GM21515 (cell line): Measurements from ENCODE around the gene ZMYM2.
"Not testable (repeated sequence)": the region's sequence is repeated elsewhere in the genome, so short reads cannot be mapped to it uniquely, and the experiment has no call there.

Experiments
- ATAC-seq: cut with Tn5 transposase; IDR thresholded peaks from one replicate; pipeline ENCODE4 v1.9.1; 2021; ENCODE audit not compliant: unreplicated experiment

Gene ZMYM2

DNA sequence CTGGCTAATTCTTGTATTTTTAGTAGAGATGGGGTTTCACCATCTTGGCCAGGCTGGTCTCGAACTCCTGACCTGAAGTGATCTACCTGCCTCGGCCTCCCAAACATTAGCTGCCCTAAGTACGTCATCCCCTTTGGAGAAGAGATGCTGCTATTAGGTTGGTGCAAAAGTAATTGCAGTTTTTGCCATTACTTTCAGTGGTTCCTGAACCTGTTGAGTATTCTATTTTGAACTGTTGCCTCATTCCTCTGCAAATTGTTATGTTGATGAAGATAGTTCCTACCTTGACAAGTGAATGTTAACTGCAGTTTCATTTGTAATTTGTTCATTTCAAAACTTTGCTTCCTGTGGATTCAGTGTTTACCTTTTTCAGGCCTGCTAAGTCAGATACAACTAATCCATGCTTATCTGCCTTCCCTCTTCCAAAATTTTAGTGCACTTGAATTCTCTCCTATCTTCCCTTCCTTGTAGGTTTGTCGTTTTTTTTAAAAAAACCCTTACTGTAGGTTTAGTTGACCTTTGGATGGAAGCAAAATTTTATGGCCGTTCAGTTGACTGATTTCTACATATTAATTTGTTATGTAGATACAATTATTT is 24.0 kb downstream of the ZMYM2 start:
- ATAC-seq = no peak

DNA sequence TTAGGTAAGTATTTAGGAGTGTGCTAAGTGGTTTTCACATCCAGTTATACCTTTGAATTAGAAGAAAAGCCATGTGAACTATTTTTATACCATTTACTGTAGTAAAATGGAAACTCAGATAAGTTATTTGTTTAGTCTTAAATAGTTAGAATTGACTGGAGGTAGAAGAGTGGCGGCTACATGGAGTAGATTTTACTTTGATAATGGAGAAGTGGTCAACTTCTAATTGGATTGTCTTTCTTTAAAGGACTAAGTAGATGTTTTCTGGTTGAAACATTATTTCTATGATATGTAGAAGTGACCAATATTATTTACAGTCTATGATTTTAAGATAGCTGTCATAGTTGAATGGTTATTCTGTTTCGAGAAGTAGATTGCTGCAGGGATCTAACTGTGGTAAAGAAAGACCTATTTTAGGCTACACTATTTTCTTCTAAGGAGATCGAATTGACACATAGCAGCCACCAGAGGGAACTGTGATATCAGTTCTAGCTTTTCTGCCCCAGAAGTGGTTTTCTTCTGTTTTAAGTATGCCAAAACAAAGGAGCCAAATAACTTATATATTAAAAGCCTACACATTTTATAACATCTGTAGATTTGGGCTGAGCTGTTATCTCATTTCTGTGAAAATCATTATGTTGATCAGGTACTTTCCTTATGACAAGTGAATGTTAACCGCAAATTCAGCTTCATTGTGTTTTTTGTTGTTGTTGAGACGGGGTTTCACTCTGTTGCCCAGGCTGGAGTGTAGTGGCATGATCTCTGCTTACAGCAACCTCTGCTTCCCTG is 26.1 kb downstream of the ZMYM2 start:
- peak; percentile 86 for ATAC-seq

DNA sequence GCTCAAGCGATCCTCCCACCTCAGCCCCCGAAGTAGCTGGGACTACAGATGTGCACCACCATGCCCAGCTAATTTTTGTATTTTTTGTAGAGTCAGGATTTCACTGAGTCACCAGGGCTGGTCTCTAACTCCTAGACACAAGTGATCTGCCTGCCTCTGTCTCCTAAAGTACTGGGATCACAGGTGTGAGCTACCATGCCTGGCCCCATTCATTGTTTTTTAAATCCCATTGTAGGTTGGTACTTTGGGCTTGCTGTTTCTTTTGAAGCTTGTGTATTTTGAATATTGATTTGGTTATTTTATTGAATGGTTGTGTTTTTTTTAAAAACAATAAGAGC is 26.7 kb downstream of the ZMYM2 start:
- ATAC-seq = no peak

DNA sequence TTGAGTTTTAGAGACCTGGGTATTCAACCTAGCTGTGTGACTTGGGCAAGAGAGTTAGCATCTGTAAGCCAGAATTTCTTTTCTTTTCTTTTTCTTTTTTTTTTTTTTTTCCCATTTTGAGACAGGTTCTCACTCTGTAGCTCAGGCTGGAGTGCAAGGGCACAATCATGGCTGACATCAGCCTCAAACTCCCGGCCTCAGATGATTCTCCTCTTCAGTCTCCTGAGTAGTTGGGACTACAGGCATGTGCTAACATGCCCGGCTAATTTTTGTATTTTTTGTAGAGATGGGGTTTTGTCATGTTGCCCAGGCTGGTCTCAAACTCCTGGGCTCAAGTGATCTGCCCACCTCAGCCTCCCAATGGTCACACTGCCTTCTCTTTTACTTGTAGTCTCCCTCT is 33.0 kb downstream of the ZMYM2 start:
- no peak for ATAC-seq

DNA sequence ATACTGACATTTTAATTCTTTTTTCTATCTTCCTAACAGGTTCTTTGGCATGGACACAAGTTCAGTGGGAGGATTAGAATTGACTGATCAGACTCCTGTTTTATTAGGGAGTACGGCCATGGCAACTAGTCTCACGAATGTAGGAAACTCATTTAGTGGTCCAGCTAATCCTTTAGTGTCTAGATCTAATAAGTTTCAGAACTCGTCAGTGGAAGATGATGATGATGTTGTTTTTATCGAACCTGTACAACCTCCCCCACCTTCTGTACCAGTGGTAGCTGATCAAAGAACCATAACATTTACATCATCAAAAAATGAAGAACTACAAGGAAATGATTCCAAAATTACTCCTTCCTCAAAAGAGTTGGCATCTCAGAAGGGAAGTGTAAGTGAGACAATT is 34.5 kb downstream of the ZMYM2 start:
- no peak for ATAC-seq

DNA sequence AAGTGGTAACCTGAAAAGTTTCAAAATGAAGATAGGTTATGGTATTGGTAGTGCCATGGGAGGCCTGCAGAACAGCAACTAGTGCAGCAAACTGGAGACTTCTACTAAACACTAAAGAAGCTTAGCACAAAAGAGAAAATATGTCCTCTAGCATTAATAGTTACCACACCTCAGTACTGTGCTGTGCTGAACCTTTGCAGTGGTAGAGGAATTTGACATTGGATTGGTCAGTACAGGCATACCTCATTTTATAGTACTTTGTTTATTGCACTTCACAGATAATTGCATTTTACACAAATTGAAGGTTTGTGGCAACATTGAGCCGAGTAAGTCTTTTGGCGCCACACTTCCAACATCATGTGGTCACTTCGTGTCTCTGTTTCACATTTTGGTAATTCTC is 40.4 kb downstream of the ZMYM2 start:
- no peak for ATAC-seq

DNA sequence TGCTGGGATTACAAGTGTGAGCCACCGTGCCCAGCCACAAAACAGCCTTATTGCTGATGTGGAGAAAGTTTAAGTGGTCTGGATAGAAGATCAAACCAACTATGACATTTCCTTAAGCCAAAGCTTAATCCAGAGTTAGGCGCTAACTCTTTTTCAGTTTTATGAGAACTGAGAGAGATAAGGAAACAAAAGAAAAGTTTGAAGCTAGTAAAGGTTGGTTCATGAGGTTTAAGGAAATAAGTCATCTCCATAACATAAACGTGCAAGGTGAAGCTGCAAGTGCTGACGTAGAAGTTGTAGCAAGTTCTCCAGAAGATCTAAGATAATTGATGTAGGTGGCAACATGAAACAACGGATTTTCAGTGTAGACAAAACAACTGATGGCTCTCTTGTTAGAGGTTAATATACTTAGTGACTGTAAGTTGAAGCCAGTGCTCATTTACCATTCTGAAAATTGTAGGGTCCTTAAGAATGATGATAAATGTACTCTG is 41.6 kb downstream of the ZMYM2 start:
- no peak for ATAC-seq

DNA sequence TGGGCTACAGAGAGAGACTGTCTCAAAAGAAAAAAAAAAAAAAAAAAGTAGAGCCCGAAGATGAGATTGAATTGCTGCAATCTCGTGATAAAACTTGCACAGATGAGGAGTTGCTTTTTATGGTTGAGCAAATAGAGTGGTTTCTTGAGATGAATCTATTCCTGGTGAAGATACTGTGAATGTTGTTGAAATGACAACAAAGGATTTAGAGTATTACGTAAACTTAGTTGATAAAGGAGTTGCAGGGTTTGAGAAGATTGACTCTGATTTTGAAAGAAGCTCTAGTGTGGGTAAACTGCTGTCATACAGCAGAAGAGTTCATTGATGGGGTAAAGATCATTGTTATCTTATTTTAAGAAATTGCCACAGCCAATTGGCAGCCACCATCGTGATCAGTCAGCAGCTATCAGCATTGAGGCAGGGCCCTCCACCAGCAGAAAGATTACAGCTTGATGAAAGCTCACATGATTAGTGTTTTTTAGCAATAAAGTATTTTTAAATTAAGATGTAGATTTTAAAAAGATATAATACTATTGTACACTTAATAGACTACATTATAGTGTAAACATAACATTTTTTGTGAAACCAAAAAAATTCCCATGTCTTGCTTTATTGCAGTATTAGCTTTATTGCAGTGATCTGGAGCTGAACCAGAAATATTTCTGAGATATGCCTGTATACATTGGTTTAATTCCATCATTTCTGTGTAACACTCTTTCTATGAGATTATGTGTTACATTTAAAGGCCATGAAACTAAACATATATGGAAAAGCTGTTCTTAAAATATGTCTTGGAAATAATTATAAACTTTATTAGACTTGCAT is 43.1 kb downstream of the ZMYM2 start:
- no peak for ATAC-seq

DNA sequence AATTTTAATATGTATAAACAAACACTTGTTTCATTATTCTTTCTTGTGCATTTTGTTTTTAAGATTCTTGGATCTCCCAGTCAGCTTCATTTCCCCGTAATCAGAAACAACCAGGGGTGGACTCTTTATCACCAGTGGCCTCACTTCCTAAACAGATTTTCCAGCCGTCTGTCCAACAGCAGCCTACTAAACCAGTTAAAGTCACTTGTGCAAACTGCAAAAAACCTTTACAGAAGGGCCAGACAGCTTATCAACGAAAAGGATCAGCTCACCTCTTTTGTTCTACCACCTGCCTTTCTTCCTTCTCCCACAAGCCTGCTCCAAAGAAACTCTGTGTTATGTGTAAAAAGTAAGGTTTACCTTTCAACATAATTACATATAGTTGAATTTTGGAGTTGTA is 44.3 kb downstream of the ZMYM2 start:
- no peak for ATAC-seq

DNA sequence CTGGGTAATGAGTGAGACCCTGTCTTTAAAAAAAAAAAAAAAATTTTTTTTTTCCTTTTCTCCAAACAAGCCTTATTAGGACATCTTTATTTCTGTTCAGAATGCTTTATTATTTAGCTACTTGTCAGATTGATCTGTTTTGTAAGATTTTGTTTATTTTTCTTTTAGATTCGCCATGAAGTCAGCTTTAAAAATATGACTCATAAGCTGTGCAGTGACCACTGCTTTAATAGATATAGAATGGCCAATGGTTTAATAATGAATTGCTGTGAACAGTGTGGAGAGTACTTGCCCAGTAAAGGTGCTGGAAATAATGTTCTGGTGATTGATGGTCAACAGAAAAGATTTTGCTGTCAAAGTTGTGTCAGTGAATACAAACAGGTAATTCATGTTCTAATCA is 47.7 kb downstream of the ZMYM2 start:
- no peak for ATAC-seq

DNA sequence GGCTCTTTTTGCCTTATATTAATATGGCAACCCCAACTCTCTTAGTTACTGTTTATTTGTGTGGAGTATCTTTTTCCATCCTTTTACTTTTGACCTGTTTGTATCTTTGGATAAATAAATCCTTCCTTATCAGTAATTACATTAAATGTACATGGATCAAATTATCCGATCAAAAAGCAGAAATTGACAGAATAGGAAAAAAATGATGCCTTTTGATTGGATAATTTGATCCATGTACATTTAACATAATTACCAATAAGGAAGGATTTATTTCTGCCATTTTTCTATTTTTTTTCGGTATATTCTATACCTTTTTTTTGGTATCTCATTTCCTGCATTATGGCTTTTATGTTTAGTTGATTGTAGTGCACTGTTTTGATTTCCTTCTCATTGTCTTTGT is 57.2 kb downstream of the ZMYM2 start:
- no peak for ATAC-seq

DNA sequence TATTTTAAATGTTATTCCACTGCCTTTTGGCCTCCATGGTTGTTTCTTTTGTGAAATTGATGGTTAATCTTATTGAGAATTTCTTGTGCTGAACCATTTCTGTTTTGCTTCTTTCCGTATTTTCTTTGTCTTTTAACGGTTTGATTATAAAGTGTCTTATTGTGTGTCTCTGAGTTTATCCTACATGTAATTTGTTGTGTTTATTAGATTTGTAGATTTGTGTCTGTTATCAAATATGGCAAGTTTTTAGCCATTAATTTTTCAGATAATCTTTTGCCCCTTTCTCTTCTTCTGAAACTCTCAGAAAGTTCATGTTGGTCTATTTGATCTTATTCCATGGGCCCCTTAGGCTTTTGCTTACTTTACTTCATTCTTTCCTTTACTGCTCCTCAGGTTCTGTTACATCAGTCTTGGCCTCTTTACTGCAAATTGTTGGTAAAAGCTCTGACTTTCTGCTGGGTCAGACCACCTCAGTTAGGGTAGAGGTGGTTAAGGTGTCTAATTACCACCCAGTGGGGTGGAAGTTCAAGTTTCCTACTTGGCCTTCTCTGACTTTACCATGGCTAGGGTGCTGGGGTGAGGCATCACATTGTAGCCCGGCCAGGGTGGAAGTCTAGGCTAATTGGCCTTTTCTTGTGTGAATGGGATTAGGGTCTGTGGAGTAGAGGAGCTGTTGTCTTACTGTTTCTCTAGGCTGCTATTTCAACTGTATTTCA is 58.3 kb downstream of the ZMYM2 start:
- no peak for ATAC-seq

DNA sequence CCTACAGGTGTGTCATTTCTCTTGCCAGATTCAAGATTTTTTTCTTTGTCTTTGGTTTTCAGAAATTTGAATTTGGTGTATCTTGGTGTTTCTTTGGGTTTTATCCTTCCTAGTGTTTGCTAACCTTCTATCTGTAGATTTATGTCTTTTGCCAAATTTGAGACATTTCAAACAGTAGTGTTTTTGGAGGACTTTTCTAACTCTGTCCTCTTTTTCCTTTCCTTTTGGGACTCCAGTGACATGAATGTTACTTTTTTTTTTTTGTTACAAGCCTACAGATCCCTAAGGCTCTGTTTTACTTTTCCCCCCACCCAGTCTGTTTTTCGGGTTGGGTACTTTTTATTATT is 58.8 kb downstream of the ZMYM2 start:
- no peak for ATAC-seq

DNA sequence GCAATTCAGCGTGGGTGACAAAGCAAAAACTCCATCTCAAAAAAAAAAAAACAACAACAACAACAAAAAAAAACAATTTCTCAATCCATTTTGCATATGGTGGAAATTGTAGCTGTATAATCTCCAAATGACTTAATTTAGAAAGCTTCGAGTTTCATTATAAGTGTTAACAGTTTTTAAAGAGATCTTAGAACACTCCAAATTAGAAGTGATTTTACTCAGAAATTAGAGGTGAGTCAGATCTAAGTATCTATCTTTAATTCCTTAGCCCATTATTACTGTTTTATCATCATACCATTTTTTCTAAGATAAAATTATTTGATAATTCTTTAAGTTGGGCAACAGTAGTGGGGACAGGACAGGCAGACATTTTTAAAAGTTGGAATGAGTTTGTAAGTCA is 60.5 kb downstream of the ZMYM2 start:
- no peak for ATAC-seq

DNA sequence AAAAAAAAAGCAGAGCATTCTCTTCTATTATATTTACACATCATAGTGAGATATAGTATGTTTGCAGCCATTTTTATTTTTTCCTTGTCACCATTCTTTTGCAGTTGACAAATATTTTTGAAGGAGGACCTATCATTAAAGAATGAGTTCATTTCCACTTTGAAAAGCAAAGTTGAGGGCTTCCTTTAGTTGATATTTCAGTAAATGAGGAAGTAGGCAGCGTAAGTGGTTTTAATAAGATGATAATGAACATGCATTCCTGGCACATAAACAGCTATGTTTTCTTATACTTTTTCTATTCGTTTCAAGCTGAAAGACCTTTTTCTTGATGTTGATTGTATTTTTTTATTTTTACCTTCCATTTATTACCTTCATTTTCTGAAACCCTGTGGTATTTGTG is 66.2 kb downstream of the ZMYM2 start:
- no peak for ATAC-seq

DNA sequence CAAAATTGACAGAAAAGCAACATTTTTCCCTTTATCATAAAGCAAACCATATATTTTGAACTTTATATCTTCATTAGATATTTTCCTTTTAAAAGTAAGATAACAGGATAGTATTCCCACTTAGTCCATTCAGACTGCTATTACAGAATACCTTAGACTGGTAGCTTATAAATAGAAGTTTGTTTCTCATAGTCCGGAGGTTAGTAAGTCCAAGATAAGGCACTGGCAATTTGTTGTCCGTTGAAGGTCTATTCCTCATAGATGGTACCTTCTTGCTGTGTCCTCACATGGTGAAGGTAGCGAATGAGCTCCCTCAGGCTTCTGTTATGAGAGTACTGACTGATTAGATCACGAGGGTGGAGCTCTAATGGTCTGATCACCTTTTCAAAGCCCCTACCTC is 70.4 kb downstream of the ZMYM2 start:
- no peak for ATAC-seq

DNA sequence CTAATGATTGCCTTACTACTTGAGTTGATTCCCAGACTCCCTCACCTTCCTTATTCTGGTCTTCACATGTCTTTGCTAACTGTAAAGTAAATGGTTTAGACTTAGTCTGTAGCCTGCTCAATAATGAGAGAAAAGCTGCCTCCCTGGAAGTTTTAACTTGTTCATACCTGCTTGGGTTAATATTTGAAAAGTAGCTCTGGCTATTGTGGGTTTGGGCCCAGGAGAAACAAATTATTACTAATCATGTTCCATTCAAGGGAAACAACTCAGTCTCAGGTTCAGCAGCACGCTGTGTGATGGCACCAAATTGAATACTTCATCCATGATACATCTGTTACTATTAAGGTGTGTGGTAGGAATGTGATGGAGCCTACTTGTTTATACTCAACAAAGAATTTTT is 75.0 kb downstream of the ZMYM2 start:
- no peak for ATAC-seq

DNA sequence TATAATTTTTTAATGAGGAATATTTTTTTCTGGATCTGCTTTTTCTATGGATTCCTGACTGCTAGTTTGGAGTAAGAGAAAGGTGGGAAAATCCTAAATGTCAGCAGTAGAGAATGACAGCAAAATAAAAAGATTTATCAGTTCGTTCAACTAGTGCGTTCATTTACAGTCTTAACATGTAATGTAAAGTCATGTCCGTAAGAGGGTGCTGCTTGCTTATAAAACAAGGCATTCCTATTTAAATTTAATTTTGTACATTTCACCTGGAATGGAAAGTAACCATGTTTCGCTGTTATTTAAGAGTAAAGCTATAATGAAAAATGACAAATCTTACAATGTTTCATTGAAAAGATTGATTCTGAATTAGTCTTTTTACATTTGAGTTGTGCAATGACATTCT is 76.6 kb downstream of the ZMYM2 start:
- no peak for ATAC-seq

DNA sequence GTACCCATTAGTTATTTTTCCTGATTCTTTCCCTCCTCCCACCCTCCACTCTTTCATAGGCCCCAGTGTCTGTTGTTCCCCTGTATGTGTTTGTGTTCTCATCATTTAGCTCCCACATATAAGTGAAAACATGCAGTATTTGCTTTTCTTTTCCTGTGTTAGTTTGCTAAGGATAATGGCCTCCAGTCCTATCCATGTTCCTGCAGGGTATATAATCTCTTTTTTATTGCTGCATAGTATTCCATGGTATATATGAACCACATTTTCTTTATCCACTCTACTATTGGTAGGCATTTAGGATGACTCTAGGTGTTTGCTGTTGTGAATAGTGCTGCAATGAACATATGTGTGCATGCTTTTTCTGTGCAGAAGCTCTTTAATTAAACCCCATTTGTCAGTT is 79.4 kb downstream of the ZMYM2 start:
- no peak for ATAC-seq

DNA sequence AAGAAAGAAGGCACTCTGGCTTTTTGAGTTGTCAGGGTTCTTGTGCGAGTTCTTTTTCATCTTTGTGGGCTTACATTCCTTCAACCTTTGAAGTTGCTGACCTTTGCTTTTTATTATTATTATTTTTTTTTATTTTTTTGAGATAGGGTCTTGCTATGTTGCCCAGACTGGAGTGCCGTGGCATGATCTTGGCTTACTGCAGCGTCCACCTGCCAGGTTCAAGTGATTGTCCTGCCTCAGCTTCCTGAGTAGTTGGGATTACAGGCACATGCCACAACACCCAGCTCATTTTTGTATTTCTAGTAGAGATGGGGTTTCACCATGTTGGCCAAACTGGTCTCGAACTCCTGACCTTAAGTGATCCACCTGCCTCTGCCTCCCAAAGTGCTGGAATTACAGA is 84.1 kb downstream of the ZMYM2 start:
- not testable (repeated sequence) for ATAC-seq

DNA sequence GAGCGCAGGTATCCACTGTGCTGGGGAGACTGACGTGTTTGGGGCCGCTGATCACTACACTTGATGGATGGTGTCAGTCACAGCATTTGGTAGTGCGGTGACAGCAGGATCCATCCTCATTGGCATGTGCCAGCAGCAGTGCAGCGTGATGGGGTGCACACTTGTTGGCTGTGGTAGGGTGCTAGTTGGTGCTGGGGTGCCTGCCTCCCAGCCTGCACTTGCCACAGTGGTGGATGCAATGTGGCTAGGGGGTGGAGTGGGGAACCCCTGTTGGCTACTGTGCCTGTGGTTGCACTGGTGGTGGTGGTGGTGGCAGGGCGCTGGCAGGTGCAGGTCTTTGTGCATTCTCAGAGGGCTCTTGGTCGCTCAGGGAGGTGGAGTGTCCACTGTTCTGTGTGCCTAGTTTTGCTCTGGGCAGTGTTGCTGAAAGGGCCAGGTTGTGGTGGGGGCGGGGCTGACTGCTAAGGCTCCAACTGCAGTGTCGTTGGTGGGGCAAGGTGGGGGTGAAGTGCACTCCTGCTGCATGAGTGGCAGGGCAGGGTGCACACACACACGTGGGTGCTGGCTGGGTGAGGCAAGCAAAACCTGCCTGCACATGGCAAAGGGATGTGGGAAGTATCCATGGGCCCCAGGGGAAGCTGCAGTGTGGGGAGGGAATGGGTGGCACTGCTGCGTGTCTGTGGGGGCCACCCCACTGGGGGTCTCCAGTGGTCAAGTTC is 84.8 kb downstream of the ZMYM2 start:
- no peak for ATAC-seq
